IPS DF 19.7 (cell line): Measurements from ENCODE around the gene MOK.

Experiments
- DNase-seq: peaks from one replicate; pipeline ENCODE4 v3.0.0-alpha.2; 2013; ENCODE audit warnings: low read depth, low spot score

Gene MOK

DNA sequence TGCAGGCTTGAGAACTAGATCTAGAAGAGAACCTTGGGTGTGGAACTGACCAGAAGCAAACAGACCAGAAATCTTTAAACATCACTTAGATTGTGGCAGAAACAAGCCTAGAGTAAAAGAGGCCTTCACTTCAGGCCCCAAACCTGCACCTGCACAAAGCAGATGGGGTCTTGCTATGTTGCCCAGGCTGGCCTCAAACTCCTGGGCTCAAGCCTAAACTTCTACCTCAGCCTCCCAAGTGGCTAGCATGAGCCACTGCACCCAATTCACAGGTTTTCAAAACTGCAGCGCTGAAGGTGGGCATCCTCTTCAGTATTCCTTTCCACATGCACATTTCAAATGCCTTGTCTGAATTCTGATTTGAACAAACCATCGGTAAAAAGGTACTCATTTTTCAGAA lies 19.9 kb downstream of the MOK start:
- no peak for DNase-seq

DNA sequence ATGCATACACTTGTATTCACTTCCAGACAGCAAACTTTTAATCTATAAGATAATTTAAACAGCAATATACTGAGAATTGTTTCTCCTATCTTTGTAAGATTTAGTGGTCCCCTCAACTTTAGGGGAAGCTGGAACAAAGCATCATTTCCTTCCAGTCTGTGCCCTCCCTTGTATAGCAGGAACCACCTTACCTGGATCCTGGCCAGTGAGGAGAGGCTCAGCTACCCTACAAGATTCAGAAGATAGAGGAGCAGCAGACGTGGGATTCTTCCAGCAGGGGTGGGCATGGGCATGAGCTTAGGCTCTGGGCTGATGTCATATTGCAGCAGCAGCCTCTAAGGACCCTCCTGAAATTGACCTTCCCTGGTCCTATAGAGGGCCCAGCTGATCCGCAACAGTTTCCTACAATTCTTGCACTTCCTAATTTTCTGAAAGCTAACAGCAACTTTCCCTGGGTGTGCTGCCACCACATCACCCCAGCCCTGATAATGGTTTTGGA lies 21.3 kb downstream of the MOK start:
- DNase-seq, result no peak

DNA sequence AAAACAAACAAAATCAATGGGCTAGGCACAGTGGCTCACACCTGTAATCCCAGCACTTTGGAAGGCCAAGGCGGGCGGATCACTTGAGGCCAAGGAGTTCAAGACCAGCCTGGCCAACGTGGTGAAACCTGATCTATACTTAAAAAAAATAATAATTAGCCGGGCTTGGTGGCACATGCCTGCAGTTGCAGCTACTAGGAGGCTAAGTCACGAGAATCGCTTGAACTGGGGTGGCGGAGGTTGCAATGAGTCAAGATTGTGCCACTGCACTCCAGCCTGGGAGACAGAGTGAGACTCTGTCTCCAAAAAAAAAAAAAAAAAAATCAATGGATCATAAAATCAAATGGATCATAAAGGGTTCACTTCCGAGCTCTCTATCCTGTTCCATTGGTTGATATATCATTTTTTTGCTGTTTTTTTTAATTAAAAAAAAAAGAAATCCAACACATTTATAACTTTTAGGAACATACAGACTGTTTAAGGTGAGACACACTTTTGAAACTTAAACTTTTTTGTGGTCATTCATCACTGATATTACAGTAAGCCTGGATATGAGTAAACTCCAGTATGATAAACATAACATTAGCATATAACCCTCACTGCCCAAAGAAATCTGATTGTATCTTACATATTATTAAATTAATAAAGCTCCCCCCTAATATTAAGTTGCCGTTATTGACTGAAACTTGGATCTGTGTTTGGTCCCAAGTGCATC lies 22.1 kb downstream of the MOK start:
- DNase-seq, result no peak

DNA sequence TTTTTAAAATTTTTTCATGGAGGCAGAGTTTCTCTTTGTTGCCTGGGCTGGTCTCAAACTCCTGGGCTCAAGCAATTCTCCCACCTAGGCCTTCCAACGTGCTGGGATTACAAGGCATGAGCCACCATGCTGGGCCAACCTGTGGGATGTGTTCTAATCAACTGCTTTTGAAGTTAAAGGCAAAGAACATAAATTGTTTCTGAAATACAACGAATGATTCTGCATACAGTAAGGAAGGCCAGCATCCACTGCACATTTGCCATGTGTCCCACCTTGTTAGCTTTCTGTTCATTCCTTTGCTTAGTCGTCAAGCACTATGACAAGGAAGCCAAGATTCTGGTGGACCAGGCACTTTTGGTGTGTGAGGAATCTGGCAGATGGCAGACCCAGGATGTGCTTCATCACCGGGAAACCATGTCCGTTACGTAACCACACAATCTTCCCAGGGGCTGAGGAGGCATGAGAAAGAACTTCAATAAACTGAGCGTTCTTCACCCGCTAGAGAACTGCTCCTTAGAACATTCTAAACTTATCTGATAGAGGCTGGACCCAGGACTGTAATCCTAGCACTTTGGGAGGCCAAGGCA lies 24.5 kb downstream of the MOK start:
- no peak for DNase-seq

DNA sequence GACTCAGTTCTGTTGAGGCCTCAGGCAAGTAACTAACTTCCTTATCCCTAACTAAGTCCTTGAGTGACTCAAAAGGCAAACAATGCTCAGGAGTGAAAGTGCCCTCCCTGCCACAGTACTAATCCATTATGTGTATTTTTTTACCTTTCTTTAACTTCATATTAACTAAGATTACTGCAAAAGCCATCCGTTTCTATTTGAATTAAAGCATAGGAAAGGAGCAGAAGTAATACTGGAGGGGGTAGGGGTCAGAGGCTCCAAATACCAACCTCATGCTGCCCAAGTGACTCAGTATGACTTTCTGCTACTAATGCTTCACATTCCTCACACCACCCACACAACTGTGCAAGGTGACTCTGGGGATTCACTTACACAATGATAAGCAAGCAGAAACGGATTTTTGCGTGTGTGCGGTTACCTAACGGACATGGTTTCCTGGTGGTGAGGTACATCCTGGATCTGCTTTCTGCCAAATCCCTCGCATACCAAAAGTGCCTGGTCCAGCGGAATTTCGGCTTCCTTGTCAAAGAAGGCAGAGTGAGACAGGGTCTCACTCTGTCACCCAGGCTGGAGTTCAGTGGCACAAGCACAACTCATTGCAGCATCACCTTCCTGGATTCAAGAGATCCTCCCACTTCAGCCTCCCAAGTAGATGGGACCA lies 25.1 kb downstream of the MOK start:
- DNase-seq, result no peak

DNA sequence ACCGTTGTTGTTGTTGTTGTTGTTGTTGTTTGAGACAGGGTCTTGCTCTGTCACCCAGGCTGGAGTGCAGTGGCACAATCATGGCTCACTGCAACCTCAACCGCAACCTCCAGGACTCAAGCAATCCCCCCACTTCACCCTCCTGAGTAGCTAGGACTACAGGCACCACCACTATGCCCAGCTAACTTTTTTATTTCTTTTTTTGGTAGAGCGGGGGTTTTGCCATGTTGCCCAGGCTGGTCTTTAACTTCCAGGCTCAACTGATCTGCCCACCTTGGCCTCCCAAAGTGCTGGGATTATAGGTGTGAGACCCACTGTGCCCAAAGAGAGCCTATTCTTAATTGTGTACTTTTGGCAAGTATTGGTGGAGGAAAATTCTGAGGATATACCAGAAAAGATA lies 25.7 kb downstream of the MOK start:
- DNase-seq, result no peak

DNA sequence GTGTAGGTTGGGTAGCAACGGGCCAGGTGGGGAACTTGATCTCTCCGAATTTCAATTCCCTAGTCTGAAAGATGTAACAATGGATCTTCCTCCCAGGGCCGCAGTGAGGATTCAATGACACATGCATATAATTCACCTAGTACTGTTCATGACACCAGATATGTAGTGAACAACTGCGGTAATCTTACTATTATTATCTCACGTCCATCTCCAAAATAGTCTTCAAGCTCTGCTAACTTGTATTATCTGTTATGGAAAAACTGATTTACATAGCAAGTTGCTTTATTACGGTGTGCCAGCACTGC lies 26.4 kb downstream of the MOK start:
- no peak for DNase-seq

DNA sequence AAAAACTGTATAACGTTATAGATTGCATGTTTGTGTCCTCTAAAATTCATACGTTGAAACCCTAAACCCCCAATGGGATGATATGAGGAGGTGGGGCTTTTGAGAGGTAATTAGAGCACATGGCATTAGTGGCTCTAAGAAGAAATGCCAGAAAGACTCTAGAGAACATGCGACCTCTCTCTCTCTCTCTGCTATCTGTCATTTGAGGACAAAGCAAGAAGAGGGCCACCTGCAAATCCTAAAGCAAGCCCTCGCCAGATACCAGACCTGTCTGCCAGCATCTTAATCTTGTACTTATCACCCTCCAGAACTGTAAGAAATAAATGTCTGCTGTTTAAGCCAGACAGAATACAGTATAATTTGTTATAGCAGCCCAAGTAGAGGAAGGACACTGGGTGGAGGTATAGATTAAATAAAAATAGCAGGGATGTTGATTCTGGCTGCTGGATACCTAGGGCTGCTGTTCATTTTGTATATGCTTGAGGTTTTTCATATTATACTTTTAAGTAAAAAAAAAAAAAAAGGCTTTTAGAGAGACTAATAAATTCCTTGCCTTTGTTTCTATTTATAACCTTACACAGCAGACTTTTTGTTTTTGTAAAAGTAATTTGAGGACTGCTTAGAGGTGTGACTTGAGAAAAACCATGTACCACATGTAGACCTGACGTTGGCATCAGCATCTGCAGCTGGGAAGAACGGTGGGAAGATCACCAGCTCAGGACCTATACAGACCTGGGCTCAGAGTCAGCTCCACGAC lies 26.9 kb downstream of the MOK start:
- no peak for DNase-seq

DNA sequence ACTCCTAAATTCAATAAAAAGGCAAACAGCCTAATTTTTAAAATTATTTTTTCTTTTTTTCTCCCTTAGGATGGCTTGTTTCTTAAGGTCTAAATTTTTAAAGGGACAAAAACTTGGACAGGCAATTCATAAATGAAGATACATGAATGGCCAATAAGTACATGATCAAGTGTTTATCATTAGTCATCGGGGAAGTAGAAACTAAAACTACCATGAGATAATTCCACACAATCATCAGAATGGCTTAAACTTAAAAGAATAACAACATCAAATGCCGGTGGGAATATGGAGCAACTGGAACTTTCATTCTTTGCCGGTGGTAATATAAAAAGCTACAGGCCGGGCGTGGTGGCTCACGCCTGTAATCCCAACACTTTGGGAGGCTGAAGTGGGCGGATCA lies 29.1 kb downstream of the MOK start:
- DNase-seq, result no peak

DNA sequence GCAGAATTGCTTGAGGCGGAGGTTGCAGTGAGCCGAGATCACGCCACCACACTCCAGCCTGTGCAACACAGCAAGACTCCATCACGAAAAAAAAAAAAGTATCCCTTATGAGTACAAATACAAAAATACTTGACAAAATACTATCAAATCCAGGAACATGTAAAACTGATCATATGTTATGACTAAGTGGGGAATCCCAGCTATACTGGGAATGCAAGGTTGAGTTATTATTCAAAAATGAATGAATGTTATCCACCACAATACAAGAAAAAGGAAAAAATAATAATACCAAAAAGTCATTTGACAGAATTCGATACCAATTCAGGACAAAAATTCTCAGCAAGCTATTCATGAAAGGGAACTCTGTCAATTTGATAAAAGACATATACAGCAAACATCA lies 32.6 kb downstream of the MOK start:
- DNase-seq, result no peak

DNA sequence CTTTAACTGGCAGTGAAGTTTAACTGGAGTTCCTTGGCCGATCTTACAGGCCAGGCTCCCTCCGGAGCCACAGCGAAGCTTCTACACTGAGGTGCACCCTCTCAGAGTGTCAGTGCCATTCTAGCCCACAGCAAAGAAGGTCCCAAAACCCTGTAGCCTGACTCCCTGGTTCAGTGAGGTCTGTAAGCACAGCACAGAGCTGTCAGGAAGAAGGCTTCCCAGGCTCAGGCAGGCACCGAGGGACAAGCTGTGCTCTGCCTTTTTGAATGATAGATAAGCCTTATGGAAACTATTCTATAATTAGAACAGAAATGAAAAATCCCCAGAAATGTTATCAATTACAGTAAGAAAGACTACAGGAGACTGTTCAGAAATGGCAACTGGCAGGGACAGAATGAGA lies 40.2 kb downstream of the MOK start:
- DNase-seq, result no peak

DNA sequence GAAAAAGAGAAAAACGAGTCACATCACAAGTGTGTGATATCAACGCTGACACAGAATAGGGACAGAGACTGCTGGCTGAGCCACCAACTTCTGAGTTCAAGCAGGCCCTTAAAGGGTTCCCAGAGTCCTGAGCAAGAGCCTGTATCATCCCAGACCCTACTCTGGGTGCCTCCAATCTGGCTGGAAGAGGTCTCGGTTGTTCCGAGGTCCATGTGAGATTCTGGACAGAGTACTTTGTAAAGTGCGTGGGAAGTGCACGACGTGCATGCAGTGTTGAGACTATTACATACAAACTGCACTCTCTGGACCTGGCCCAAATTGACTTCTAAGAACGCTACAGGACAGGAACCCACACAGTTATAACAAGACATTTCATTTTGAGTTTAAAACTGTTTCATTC lies 40.6 kb downstream of the MOK start:
- DNase-seq, result no peak

DNA sequence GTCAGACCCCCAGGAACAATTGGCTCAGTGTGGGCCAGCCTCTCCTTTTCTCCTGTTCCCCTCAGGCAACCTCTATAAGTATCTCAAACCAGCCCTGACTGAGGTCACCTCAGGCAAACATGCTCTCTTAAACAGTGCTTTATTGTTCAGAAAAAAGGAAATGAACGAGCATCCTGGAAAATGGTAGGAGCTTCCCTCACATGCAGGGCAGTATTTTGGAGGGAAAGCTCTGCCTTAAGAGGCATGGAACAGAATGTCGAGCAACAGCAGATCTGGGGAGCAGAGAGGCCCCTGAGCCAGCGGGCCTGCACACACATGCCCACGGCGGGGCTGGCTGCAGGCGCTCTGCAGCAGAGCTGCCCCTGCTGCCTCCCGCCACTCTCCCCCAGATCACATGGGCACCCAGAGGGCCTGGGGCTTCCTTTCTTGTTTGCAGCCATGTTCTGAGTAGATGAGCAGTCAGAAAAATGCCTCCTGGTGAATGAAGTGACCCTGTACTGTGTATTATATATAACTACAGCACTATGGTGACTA lies 42.0 kb downstream of the MOK start:
- DNase-seq, result no peak

DNA sequence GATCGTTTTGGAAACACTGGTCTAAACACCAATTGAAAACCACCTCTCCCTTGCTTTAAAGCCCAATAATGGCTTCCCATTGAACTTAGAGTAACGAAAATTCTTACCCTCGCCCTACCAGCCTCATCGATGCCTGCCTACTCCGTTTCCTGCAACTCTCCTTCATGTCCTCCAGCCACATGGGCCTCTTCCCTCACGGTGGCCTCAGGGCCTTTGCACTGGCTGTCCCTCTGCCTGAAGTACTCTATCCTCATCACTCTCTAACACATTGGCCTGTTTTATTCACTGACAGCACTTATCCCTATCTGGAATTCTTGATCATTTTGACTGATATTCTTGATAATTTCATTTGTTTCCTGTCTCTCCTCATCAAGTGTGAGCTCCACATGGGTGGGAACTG lies 46.8 kb downstream of the MOK start:
- no peak for DNase-seq

DNA sequence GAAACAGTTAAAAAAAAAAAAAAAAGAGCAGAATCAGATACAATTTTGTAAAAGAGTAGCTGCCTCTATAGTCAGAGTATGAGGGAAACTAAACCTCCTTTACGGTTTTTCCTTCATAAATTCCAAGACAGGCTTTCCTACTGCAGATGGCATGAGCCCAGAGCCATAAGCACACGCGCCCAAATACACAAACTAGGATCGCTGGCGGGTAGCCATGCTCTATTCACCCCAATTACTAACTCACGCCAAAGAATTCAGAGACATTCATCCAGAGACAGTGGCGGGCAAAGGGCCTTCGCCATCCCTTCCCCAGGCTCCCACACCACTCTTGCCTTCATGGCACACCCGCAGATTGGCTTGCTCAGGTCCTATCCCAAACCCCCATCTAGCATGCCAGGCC lies 48.2 kb downstream of the MOK start:
- no peak for DNase-seq

DNA sequence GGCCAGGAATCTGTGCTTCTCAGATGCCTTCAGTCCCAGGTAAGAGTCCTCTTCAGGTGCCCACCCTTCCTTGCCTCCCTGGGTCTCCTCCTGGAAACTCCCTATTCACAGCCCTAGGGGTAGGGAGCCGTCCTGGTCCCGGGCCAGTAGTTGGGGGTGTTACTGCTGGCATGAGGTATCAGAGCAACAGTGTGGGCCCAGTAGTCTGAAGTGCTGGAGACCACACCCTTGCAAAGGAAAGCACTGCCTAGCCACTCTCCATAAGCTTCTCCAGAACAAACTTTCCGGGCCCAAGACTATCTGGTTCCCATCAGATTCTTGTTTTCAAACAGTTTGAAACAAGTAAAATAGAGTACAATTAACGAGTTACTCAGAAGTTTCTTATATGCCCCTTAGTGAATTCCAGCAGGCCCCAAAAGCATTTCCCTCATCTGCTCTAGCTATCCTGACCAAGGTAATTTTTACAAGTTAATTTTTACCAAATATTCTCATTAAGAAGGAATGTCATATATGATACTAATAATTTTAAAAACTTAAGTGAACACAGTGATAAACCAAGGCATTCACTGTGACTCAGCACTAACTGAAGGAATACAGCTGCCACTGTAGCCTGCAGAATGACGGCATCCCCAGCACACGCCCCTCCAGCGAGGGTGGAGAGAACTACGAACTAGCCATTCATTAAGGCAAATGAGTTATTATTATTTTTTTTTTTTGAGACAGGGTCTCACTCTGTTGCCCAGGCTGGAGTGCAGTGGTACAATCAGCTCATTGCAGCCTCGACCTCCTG lies 49.4 kb downstream of the MOK start:
- DNase-seq, result no peak

DNA sequence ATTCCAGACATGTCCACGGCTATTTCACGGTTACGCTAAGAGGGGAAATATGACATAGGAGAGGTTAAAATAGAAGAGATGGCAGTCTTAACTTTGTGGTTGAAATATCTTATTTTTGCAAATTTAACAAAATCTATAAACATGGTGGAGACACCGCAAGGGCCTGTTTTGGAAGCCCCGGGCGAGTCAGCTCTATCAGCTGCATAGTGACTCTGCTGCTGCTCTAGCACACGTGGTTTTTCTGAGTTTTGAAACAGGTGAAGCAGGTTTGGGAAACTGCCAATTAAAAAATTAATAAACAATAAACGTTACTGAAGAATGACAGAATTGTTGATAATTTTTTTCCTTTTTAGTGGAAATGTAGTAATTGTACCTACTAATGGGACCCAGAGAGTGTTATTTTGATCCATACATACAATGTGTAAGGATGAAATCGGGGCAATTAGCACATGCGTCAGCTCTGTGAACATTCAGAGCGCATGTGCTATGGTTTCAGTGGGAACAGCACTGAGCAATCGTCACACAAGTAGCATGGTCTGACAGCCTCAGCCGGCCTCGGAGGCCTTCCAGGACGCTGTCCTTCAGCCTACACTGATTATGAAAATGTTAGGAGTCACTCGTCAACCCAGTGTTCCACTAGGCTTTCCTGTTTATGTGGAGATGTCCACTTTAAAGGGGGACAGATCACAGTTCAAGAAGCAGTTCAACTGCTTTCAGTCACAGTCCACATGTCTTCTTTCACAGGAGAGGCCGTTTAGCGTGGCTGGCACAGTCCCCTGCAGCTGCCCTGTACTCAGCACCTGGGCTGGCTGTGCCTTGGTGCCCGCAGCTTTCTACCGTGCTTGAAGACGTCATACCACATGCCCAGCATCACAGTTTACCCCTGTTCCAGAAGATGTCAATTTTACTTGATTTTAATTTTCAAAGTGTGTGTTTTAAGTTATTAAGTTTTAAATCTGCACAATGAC lies 51.8 kb downstream of the MOK start:
- DNase-seq, result no peak

DNA sequence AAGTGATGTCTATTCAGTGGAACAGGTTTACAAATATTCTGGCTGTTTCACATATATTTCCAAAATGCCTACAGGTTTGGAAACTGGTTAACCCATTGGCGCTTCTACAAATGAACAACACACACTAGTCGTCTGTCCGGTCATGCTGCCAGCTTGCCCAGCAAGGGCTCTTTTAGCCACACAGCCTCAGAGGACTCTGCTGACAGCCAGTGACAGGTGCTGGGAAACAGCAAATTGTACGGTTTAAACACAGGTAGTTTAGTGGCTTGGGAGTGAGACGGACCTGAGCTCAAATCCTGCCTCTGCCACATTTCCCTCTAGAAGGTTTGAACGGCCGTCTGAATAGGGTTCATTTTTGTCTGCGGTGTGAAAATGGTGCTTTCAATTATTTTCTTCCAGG lies 53.8 kb downstream of the MOK start:
- DNase-seq, result no peak

DNA sequence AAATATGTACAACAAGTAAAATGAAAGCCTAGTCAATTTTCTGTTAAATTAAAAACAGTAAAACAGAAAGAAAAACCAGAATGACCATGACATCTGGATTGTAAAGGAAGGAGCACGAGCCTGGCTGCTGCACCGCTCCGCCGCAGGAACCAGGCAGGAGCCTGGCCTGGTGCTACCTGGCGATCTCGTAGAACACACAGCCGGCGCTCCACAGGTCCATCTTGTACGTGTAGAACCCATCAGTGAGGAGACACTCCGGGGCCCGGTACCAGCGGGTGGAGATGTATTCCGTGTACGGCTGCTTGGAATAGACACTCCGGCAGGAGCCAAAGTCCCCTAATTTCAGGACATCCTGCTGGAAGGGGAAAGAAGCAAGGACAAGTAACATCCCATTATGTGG lies 54.3 kb downstream of the MOK start:
- DNase-seq, result no peak

DNA sequence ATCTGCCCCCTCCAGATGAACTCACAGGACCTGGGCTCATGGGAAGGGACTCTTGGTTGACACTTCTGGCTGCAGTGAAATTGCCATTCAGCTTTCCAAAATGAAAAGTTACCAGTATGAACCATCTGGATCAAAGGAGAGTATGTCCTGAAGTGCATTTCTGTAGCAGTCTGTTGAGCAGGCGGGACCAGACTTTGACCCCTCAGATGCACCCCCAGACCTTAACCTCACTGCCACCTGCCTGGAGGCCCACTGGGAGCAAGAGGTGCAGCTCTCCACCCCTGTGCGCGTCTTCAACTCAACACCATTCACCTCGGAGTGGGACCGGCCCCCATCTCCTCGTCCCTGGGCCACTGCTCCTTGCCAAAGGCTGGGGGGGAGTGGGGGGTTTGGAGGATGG lies 55.0 kb downstream of the MOK start:
- no peak for DNase-seq
